Neural cell (in vitro differentiated cells): ENCODE results near the gene TMEM176B. TPM values are rescaled to one million over a fixed set of nuclear protein-coding genes. Genes with fewer than 3 reads are reported as not detected.

ENCODE experiments used
- H2AFZ ChIP-seq: fragments of 200-600, 300-800 bp; sonication (generic), shearing (Covaris generic); 2 replicates; pipeline ENCODE4 v1.6.0; 2014; ENCODE audit warnings: low read depth, mild to moderate bottlenecking, antibody characterized with exemption, low read length, moderate library complexity
- H3F3A ChIP-seq: fragments of 200-600 bp; shearing (Covaris generic); 2 replicates; pipeline ENCODE4 v1.6.1; 2016; ENCODE audit warnings: mild to moderate bottlenecking, moderate library complexity, mixed read lengths, antibody characterized with exemption, low read length; ENCODE audit not compliant: insufficient read depth, poor library complexity, severe bottlenecking
- H3K27ac ChIP-seq: fragments of 200-600, 300-800 bp; sonication (generic), shearing (Covaris generic); 2 replicates; pipeline ENCODE4 v1.5.1; 2014; ENCODE audit warnings: mild to moderate bottlenecking, low read length, moderate library complexity
- H3K27me3 ChIP-seq: fragments of 300-800, 200-600 bp; sonication (generic), shearing (Covaris generic); 2 replicates; pipeline ENCODE4 v1.6.0; 2014; ENCODE audit warnings: mild to moderate bottlenecking, low read depth, low read length, moderate library complexity; ENCODE audit not compliant: insufficient read depth
- H3K36me3 ChIP-seq: fragments of 300-800, 200-600 bp; sonication (generic), shearing (Covaris generic); 2 replicates; pipeline ENCODE4 v1.5.1; 2014; ENCODE audit warnings: mild to moderate bottlenecking, antibody characterized with exemption, low read length, moderate library complexity; ENCODE audit not compliant: insufficient read depth
- H3K4me2 ChIP-seq: fragments of 300-800, 200-600 bp; sonication (generic), shearing (Covaris generic); 2 replicates; pipeline ENCODE4 v1.6.0; 2014; ENCODE audit warnings: mild to moderate bottlenecking, low read length
- H3K4me3 ChIP-seq: fragments of 300-800, 200-600 bp; sonication (generic), shearing (Covaris generic); 2 replicates; pipeline ENCODE4 v1.5.1; 2014; ENCODE audit warnings: mild to moderate bottlenecking, low read length, moderate library complexity
- H3K79me2 ChIP-seq: fragments of 200-600 bp; shearing (Covaris generic); replicated peaks from 2 replicates; pipeline ENCODE4 v1.6.0; 2014; ENCODE audit warnings: mild to moderate bottlenecking, low read length, moderate library complexity; ENCODE audit not compliant: insufficient read depth
- H3K9ac ChIP-seq: fragments of 300-800, 200-600 bp; sonication (generic), shearing (Covaris generic); 2 replicates; pipeline ENCODE4 v1.6.1; 2016; ENCODE audit warnings: mild to moderate bottlenecking, low read length, mixed read lengths
- H3K9me2 ChIP-seq: fragments of 200-600 bp; shearing (Covaris generic); 2 replicates; pipeline ENCODE4 v1.6.1; 2016; ENCODE audit warnings: mild to moderate bottlenecking, low read length, mixed read lengths; ENCODE audit not compliant: insufficient read depth
- H3K9me3 ChIP-seq: fragments of 200-600, 300-800 bp; sonication (generic), shearing (Covaris generic); 2 replicates; pipeline ENCODE4 v1.6.1; 2016; ENCODE audit warnings: mild to moderate bottlenecking, mixed run types, low read length, moderate library complexity, mixed read lengths
- H4K20me1 ChIP-seq: fragments of 200-600 bp; shearing (Covaris generic); 2 replicates; pipeline ENCODE4 v1.6.1; 2016; ENCODE audit warnings: mild to moderate bottlenecking, mixed run types; ENCODE audit not compliant: insufficient read depth
- EP300 ChIP-seq: fragments of 450-650 bp; conservative IDR thresholded peaks from 2 replicates; pipeline ENCODE4 v1.6.1; 2014; ENCODE audit warnings: antibody characterized with exemption, mild to moderate bottlenecking, moderate library complexity; ENCODE audit not compliant: poor library complexity, severe bottlenecking
- EZH2 ChIP-seq: fragments of 200-600, 300-800 bp; shearing (Covaris generic), sonication (generic); IDR thresholded peaks from 2 replicates; pipeline ENCODE4 v1.6.1; 2014; ENCODE audit warnings: antibody characterized with exemption, low read length, borderline replicate concordance, mild to moderate bottlenecking; ENCODE audit not compliant: insufficient read depth, poor library complexity, severe bottlenecking
- MXI1 ChIP-seq: fragments of 450-650 bp; conservative IDR thresholded peaks from 2 replicates; pipeline ENCODE4 v1.6.1; 2014; ENCODE audit warnings: antibody characterized with exemption, mild to moderate bottlenecking; ENCODE audit not compliant: poor library complexity, severe bottlenecking
- POLR2AphosphoS5 ChIP-seq: IDR thresholded peaks from 2 replicates; pipeline ENCODE4 v1.6.1; 2012
- RAD21 ChIP-seq: fragments of 450-650 bp; conservative IDR thresholded peaks from 2 replicates; pipeline ENCODE4 v1.6.1; 2014; ENCODE audit warnings: antibody characterized with exemption, mild to moderate bottlenecking, moderate library complexity
- SMC3 ChIP-seq: fragments of 450-650 bp; conservative IDR thresholded peaks from 2 replicates; pipeline ENCODE4 v1.6.1; 2014; ENCODE audit warnings: antibody characterized with exemption, mild to moderate bottlenecking, moderate library complexity; ENCODE audit not compliant: poor library complexity
- TAF1 ChIP-seq: IDR thresholded peaks from 2 replicates; pipeline ENCODE4 v1.6.1; 2012; ENCODE audit warnings: low read depth
- polyA plus RNA-seq: library from polyadenylated mRNA; depleted of rRNA; stranded (reverse); fragments of >200 nt; gene quantifications from 2 replicates; pipeline ENCODE4 v1.2.3, GENCODE V29; 2014
- TF ChIP-seq, protein P1 (sequence below): IDR thresholded peaks from 2 replicates; pipeline ENCODE4 v1.6.1; 2012; ENCODE audit warnings: borderline replicate concordance
- TF ChIP-seq, protein P2 (sequence below): fragments of 450-650 bp; IDR thresholded peaks from 2 replicates; pipeline ENCODE4 v1.5.1; 2014; ENCODE audit warnings: antibody characterized with exemption, mild to moderate bottlenecking, moderate library complexity; ENCODE audit not compliant: poor library complexity, severe bottlenecking

TMEM176B gene
- polyA plus RNA-seq, 1 donor from 2014 or later: 1.9 TPM

DNA sequence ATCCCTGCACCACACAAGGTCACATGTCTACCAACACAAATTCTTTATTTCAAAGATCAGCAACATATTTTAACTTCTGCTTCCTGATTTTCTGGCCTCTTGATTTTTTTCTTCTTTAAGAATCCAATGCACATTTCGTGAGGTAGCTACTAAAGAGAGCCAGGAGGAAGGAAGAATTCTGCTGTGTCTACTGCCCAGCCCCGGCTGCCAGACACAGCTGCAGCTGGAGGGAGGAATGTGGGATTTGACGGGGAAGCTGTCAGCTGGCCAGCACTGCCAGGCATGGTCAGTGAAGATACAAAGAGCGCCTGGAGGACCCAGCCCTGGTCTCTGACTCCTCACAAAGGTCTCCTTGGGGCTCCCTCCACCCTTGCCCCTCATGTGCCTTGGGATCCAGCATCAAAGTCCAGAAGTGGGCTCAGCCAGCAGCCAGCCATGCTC is 45.3 kb upstream of the TMEM176B start:
- H3K4me3 ChIP-seq: no peak overlapping the region
- no peaks in the 10 kb centered on the region for H3K27me3 ChIP-seq
- H3K27ac ChIP-seq: no peak overlapping the region
- no peak overlapping the region for H3K9ac ChIP-seq
- no peak overlapping the region for H3K4me2 ChIP-seq
- H2AFZ ChIP-seq: no peak overlapping the region
- TF ChIP-seq RAD21: no peak
- no peak for TF ChIP-seq TAF1
- TF ChIP-seq MXI1: no peak
- TF ChIP-seq EZH2: no peak
- no peak for TF ChIP-seq POLR2AphosphoS5
- no peak for TF ChIP-seq EP300
- TF ChIP-seq, protein P1, sequence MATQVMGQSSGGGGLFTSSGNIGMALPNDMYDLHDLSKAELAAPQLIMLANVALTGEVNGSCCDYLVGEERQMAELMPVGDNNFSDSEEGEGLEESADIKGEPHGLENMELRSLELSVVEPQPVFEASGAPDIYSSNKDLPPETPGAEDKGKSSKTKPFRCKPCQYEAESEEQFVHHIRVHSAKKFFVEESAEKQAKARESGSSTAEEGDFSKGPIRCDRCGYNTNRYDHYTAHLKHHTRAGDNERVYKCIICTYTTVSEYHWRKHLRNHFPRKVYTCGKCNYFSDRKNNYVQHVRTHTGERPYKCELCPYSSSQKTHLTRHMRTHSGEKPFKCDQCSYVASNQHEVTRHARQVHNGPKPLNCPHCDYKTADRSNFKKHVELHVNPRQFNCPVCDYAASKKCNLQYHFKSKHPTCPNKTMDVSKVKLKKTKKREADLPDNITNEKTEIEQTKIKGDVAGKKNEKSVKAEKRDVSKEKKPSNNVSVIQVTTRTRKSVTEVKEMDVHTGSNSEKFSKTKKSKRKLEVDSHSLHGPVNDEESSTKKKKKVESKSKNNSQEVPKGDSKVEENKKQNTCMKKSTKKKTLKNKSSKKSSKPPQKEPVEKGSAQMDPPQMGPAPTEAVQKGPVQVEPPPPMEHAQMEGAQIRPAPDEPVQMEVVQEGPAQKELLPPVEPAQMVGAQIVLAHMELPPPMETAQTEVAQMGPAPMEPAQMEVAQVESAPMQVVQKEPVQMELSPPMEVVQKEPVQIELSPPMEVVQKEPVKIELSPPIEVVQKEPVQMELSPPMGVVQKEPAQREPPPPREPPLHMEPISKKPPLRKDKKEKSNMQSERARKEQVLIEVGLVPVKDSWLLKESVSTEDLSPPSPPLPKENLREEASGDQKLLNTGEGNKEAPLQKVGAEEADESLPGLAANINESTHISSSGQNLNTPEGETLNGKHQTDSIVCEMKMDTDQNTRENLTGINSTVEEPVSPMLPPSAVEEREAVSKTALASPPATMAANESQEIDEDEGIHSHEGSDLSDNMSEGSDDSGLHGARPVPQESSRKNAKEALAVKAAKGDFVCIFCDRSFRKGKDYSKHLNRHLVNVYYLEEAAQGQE: no peak
- TF ChIP-seq, protein P2, sequence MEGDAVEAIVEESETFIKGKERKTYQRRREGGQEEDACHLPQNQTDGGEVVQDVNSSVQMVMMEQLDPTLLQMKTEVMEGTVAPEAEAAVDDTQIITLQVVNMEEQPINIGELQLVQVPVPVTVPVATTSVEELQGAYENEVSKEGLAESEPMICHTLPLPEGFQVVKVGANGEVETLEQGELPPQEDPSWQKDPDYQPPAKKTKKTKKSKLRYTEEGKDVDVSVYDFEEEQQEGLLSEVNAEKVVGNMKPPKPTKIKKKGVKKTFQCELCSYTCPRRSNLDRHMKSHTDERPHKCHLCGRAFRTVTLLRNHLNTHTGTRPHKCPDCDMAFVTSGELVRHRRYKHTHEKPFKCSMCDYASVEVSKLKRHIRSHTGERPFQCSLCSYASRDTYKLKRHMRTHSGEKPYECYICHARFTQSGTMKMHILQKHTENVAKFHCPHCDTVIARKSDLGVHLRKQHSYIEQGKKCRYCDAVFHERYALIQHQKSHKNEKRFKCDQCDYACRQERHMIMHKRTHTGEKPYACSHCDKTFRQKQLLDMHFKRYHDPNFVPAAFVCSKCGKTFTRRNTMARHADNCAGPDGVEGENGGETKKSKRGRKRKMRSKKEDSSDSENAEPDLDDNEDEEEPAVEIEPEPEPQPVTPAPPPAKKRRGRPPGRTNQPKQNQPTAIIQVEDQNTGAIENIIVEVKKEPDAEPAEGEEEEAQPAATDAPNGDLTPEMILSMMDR: no peak
- TF ChIP-seq SMC3: no peak
- H3F3A ChIP-seq: no peaks in the 10 kb centered on the region
- H3K36me3 ChIP-seq: no peaks in the 10 kb centered on the region
- no peaks in the 10 kb centered on the region for H3K9me2 ChIP-seq
- no peaks in the 10 kb centered on the region for H3K9me3 ChIP-seq
- no peaks in the 10 kb centered on the region for H4K20me1 ChIP-seq
- no peaks in the 10 kb centered on the region for H3K79me2 ChIP-seq

DNA sequence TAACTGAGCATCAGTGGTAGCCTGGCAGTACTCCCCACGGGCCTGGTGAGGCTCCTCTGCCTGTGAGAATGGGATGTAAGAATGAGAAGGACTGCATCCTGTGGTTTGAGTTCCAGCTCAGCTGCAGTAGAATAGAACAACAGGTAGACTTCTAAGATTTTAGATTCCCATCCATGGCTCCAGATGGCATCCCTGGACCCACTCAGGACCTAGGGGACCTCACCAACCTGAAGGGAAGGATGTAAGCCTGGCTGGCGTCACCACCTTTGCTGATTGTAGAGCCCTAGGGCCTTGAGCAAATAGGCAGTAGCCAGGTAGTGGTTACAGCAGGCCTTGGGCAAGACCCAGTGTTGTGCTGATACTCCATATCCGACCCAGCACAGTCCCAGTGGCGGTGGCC is 42.6 kb upstream of the TMEM176B start:
- Histone ChIP-seq H3F3A (no peaks in the 10 kb centered on the region), H3K36me3 (no peaks in the 10 kb centered on the region), H3K9me2 (no peaks in the 10 kb centered on the region), H3K79me2 (no peaks in the 10 kb centered on the region), H3K9me3 (no peaks in the 10 kb centered on the region), H3K4me2 (no peak overlapping the region), H3K27me3 (no peaks in the 10 kb centered on the region), H3K4me3 (no peak overlapping the region), H3K9ac (no peak overlapping the region), H3K27ac (no peak overlapping the region), H4K20me1 (no peaks in the 10 kb centered on the region), H2AFZ (no peak overlapping the region)
- TF ChIP-seq EP300 (no peak), SMC3 (no peak), RAD21 (no peak), POLR2AphosphoS5 (no peak), EZH2 (no peak), MXI1 (no peak)
- TF ChIP-seq, protein P1: no peak
